ENCODE data around the gene OR4K1. TPM values are rescaled to one million over a fixed set of nuclear protein-coding genes. Genes with fewer than 3 reads are reported as not detected.

OR4K1 gene, protein sequence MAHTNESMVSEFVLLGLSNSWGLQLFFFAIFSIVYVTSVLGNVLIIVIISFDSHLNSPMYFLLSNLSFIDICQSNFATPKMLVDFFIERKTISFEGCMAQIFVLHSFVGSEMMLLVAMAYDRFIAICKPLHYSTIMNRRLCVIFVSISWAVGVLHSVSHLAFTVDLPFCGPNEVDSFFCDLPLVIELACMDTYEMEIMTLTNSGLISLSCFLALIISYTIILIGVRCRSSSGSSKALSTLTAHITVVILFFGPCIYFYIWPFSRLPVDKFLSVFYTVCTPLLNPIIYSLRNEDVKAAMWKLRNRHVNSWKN
- not detected in 2 replicates for total RNA-seq

DNA sequence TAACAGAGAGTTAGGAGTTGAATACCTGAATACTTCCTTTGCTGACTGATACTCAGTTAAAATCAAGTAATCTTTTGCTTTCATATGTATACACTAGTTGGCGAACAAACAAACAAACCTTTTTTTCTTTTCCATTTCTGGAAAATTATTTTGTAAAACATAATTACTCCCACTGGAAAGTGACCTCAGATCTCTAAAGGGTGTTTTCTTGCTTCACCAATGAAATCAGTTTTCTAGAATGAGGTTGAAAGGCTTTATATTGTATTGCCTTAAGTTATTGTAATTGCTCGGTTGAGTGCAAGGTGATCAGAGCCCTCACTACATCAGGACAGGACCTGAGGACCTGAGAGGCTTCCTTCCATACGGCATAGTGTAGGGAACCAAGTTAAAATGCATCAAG, at the start of gene OR4K1:
Gene OR4K1 (plus strand): TSS at position 301 of the 400 bp plus-strand sequence. CDS start 4,750 bp downstream, outside the sequence.

DNA sequence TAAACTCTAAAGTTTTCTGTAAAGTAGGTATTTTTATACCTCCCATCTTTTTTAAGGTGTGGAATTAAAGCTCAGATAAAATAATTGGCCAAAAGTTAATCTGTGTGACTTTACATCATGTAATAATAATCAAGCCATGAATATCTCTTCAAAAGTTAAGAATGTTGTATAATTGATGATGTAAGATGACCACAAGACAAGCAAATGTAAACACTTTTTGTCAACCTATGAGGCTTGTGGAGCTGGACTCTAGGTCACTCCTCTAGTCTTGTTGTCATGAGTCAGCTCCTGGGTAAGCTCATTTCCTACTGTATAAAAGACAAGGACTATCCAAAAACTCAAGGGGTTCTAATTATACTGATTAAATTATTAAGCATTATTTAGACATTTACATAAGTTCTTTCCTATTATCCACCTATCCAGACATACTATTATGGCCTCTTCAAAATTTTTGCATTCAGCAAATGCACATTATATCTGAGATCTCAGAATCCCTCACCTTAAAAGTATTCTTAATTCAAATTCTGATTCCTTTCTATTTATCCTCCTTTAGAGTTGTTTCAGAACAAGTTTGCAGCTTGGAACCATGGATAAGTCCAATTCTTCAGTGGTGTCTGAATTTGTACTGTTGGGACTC, 10.6 kb upstream of the OR4K1 start, which contains the start of gene OR4K5:
Gene OR4K5 (plus strand): TSS at position 587 of the 637 bp plus-strand sequence. CDS start 0 bp downstream, at position 587.

DNA sequence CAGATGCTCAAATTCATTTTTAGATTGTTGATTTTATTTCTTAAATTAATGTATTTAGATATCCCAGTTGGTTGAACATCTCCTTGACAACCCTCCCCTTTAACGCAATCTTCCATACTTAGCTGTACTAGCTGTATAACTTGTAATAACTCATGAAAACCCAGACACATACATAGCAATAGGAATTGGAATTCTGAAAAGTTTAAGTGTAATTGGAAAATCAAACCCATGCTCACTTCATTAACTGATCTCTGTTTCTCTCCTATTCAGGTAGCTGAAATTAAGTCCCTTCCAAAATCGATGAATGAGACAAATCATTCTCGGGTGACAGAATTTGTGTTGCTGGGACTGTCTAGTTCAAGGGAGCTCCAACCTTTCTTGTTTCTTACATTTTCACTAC, 44.6 kb downstream of the OR4K1 start, which contains the start of gene OR4K15:
Gene OR4K15 (plus strand): TSS at position 301 of the 400 bp plus-strand sequence. CDS start 0 bp downstream, at position 301.

Other genes starting within 250 kb of the OR4K1 start
- gene OR11H2, start 217.0 kb upstream of the OR4K1 start, total RNA-seq, result not detected in 2 replicates
- gene OR4Q3, start 187.3 kb upstream of the OR4K1 start, total RNA-seq, result not detected in 2 replicates
- not detected in 2 replicates for gene OR4M1, start 157.4 kb upstream of the OR4K1 start, total RNA-seq
- not detected in 2 replicates for gene OR4N2, start 127.1 kb upstream of the OR4K1 start, total RNA-seq
- not detected in 2 replicates for gene OR4K2, start 55.8 kb upstream of the OR4K1 start, total RNA-seq
- not detected in 2 replicates for gene OR4K5, start 10.3 kb upstream of the OR4K1 start, total RNA-seq
- gene OR4K15, start 44.7 kb downstream of the OR4K1 start, total RNA-seq, result not detected in 2 replicates
- not detected in 2 replicates for gene OR4Q2, start 71.2 kb downstream of the OR4K1 start, total RNA-seq
- gene OR4K14, start 88.4 kb downstream of the OR4K1 start, total RNA-seq, result not detected in 2 replicates
- gene OR4K13, start 105.1 kb downstream of the OR4K1 start, total RNA-seq, result not detected in 2 replicates
- gene OR4L1, start 129.1 kb downstream of the OR4K1 start, total RNA-seq, result not detected in 2 replicates
- gene OR4K17, start 179.8 kb downstream of the OR4K1 start, total RNA-seq, result not detected in 2 replicates
- not detected in 2 replicates for gene OR4N5, start 207.9 kb downstream of the OR4K1 start, total RNA-seq